ENCODE data around the gene SNAI3. TPM values are rescaled to one million over a fixed set of nuclear protein-coding genes. Genes with fewer than 3 reads are reported as not detected.

The SNAI3 gene
- total RNA-seq, 4 donors from 2014 or later = 1.2 to 2.2 (median 1.6) TPM

GRCh38 chr16:88649195-88649923 is 36.9 kb downstream of the SNAI3 start:
- no peaks in the 10 kb centered on the region for H3K9me3 ChIP-seq
- intact Hi-C loops (cut with DNase I; ENCODE audit: low total_unique reads) (no loop called here), in situ Hi-C loops (cut with MboI; ENCODE audit: low sequenced_read_pairs in 4 of 4) (no loop called here)
- H3K27ac ChIP-seq = no peak overlapping the region
- ATAC-seq = no peak
- DNase-seq = no peak
- peaks cover 0 to 11% of the 10 kb centered on the region in 2 donors for H3K36me3 ChIP-seq
- H3K4me1 ChIP-seq = peaks cover 8 to 9% of the 10 kb centered on the region in 2 donors
- TF ChIP-seq CTCF (IDR thresholded peaks at IDR 0.05 in 4 of 5, conservative IDR thresholded peaks at IDR 0.05 in 1 of 5) (no peak), POLR2A (IDR thresholded peaks at IDR 0.05) (no peak)
- H3K4me3 ChIP-seq = peak overlapping the region in 1 of 4 donors; percentile 60
- no peaks in the 10 kb centered on the region for H3K27me3 ChIP-seq

GRCh38 chr16:88647178-88648070 is 38.9 kb downstream of the SNAI3 start:
- Histone ChIP-seq H3K4me1 (peaks cover 8 to 9% of the 10 kb centered on the region in 2 donors), H3K36me3 (no peaks in the 10 kb centered on the region), H3K9me3 (no peaks in the 10 kb centered on the region), H3K4me3 (no peak overlapping the region), H3K27me3 (no peaks in the 10 kb centered on the region), H3K27ac (no peak overlapping the region)
- intact Hi-C loops (cut with DNase I; ENCODE audit: low total_unique reads) = no loop called here
- no peak for ATAC-seq
- TF ChIP-seq POLR2A (IDR thresholded peaks at IDR 0.05) = no peak
- no peak for TF ChIP-seq CTCF (IDR thresholded peaks at IDR 0.05 in 4 of 5, conservative IDR thresholded peaks at IDR 0.05 in 1 of 5)
- DNase-seq = no peak
- in situ Hi-C loops (cut with MboI; ENCODE audit: low sequenced_read_pairs in 4 of 4) = no loop called here

GRCh38 chr16:88646345-88647034 is 39.8 kb downstream of the SNAI3 start:
- in situ Hi-C loops (cut with MboI; ENCODE audit: low sequenced_read_pairs in 4 of 4) (no loop called here), intact Hi-C loops (cut with DNase I; ENCODE audit: low total_unique reads) (no loop called here)
- no peak for DNase-seq
- H3K27ac ChIP-seq = no peak overlapping the region
- no peak for ATAC-seq
- no peaks in the 10 kb centered on the region for H3K27me3 ChIP-seq
- TF ChIP-seq CTCF (IDR thresholded peaks at IDR 0.05 in 4 of 5, conservative IDR thresholded peaks at IDR 0.05 in 1 of 5) (no peak), POLR2A (IDR thresholded peaks at IDR 0.05) (no peak)
- H3K4me3 ChIP-seq = no peak overlapping the region
- H3K4me1 ChIP-seq = peaks cover 3 to 6% of the 10 kb centered on the region in 2 donors
- no peaks in the 10 kb centered on the region for H3K9me3 ChIP-seq
- no peaks in the 10 kb centered on the region for H3K36me3 ChIP-seq

- peaks cover under 1 to 3% (median 2%) of the 10 kb centered on the region in 3 donors for H3K27me3 ChIP-seq
- peaks cover 0 to under 1% of the 10 kb centered on the region in 2 donors for H3K4me1 ChIP-seq
- in situ Hi-C loops (cut with MboI; ENCODE audit: low sequenced_read_pairs in 4 of 4) (no loop called here), intact Hi-C loops (cut with DNase I; ENCODE audit: low total_unique reads) (no loop called here)
- H3K9me3 ChIP-seq = no peaks in the 10 kb centered on the region
- no peak overlapping the region for H3K4me3 ChIP-seq
- no peaks in the 10 kb centered on the region for H3K36me3 ChIP-seq
- no peak overlapping the region for H3K27ac ChIP-seq
- no peak for ATAC-seq
- TF ChIP-seq POLR2A (IDR thresholded peaks at IDR 0.05) = no peak
- no peak for TF ChIP-seq CTCF (IDR thresholded peaks at IDR 0.05 in 4 of 5, conservative IDR thresholded peaks at IDR 0.05 in 1 of 5)
- no peak for DNase-seq
Measured at GRCh38 chr16:88645941-88646340, 40.4 kb downstream of the SNAI3 start.

Measured in gastrocnemius medialis (tissue), 4 donors.